ENCODE measurements around the gene PTPRZ1. TPM values are rescaled to one million over a fixed set of nuclear protein-coding genes. Genes with fewer than 3 reads are reported as not detected.
A peak's percentile ranks its signal among the peaks of the same experiment; 100 is the strongest.

Gene PTPRZ1
- total RNA-seq, 1 donor from 2014 or later = 11.4 TPM

GRCh38 chr7:121833991-121834390 is 39.0 kb upstream of the PTPRZ1 start:
- H3K4me1 Mint-ChIP-seq (ENCODE audit: low read depth, unreplicated experiment) = peaks cover 7% of the 10 kb centered on the region
- H3K9me3 Mint-ChIP-seq (ENCODE audit: unreplicated experiment) = no peaks in the 10 kb centered on the region
- no peak overlapping the region for H3K27ac Mint-ChIP-seq (ENCODE audit: unreplicated experiment)
- no peak for TF ChIP-seq CTCF (IDR thresholded peaks at IDR 0.05; ENCODE audit: partially characterized antibody, unreplicated experiment)
- H3K4me3 Mint-ChIP-seq (ENCODE audit: unreplicated experiment) = no peak overlapping the region
- DNase-seq = no peak
- no peaks in the 10 kb centered on the region for H3K36me3 Mint-ChIP-seq (ENCODE audit: unreplicated experiment)
- no peaks in the 10 kb centered on the region for H3K27me3 Mint-ChIP-seq (ENCODE audit: unreplicated experiment)

GRCh38 chr7:121837462-121837861 is 35.5 kb upstream of the PTPRZ1 start:
- no peaks in the 10 kb centered on the region for H3K9me3 Mint-ChIP-seq (ENCODE audit: unreplicated experiment)
- peaks cover 7% of the 10 kb centered on the region for H3K4me1 Mint-ChIP-seq (ENCODE audit: low read depth, unreplicated experiment)
- no peaks in the 10 kb centered on the region for H3K27me3 Mint-ChIP-seq (ENCODE audit: unreplicated experiment)
- DNase-seq = no peak
- TF ChIP-seq CTCF (IDR thresholded peaks at IDR 0.05; ENCODE audit: partially characterized antibody, unreplicated experiment) = no peak
- H3K4me3 Mint-ChIP-seq (ENCODE audit: unreplicated experiment) = no peak overlapping the region
- no peaks in the 10 kb centered on the region for H3K36me3 Mint-ChIP-seq (ENCODE audit: unreplicated experiment)
- peak overlapping the region; percentile 20 for H3K27ac Mint-ChIP-seq (ENCODE audit: unreplicated experiment)

- no peak for TF ChIP-seq CTCF (IDR thresholded peaks at IDR 0.05; ENCODE audit: partially characterized antibody, unreplicated experiment)
- no peak for DNase-seq
- no peak overlapping the region for H3K27ac Mint-ChIP-seq (ENCODE audit: unreplicated experiment)
- no peaks in the 10 kb centered on the region for H3K9me3 Mint-ChIP-seq (ENCODE audit: unreplicated experiment)
- no peaks in the 10 kb centered on the region for H3K27me3 Mint-ChIP-seq (ENCODE audit: unreplicated experiment)
- H3K4me1 Mint-ChIP-seq (ENCODE audit: low read depth, unreplicated experiment) = peaks cover 6% of the 10 kb centered on the region
- H3K4me3 Mint-ChIP-seq (ENCODE audit: unreplicated experiment) = no peak overlapping the region
- H3K36me3 Mint-ChIP-seq (ENCODE audit: unreplicated experiment) = no peaks in the 10 kb centered on the region
These were observed 25.9 kb upstream of the PTPRZ1 start for GRCh38 chr7:121847041-121847440.

- Mint-ChIP-seq H3K27me3 (ENCODE audit: unreplicated experiment) (no peaks in the 10 kb centered on the region), H3K27ac (ENCODE audit: unreplicated experiment) (no peak overlapping the region), H3K9me3 (ENCODE audit: unreplicated experiment) (no peaks in the 10 kb centered on the region), H3K4me3 (ENCODE audit: unreplicated experiment) (no peak overlapping the region), H3K36me3 (ENCODE audit: unreplicated experiment) (no peaks in the 10 kb centered on the region), H3K4me1 (ENCODE audit: low read depth, unreplicated experiment) (no peaks in the 10 kb centered on the region)
- no peak for TF ChIP-seq CTCF (IDR thresholded peaks at IDR 0.05; ENCODE audit: partially characterized antibody, unreplicated experiment)
- DNase-seq = no peak
These were observed 19.7 kb upstream of the PTPRZ1 start for GRCh38 chr7:121853307-121853706.

- Mint-ChIP-seq H3K4me1 (ENCODE audit: low read depth, unreplicated experiment) (no peaks in the 10 kb centered on the region), H3K36me3 (ENCODE audit: unreplicated experiment) (no peaks in the 10 kb centered on the region), H3K4me3 (ENCODE audit: unreplicated experiment) (no peak overlapping the region), H3K27ac (ENCODE audit: unreplicated experiment) (no peak overlapping the region), H3K27me3 (ENCODE audit: unreplicated experiment) (no peaks in the 10 kb centered on the region), H3K9me3 (ENCODE audit: unreplicated experiment) (no peaks in the 10 kb centered on the region)
- no peak for DNase-seq
- no peak for TF ChIP-seq CTCF (IDR thresholded peaks at IDR 0.05; ENCODE audit: partially characterized antibody, unreplicated experiment)
These were observed 12.0 kb upstream of the PTPRZ1 start for GRCh38 chr7:121860953-121861352.

Data from glutamatergic neuron (in vitro differentiated cells).